ENCODE data around the gene CNBP. TPM values are rescaled to one million over a fixed set of nuclear protein-coding genes. Genes with fewer than 3 reads are reported as not detected.

CNBP gene
- total and polyA plus RNA-seq, 2 of the 4 experiments (the other 2 are of a cell fraction): 217 to 223 TPM

- peak overlapping the region; percentile 31; the same call in 1 of the 2 replicates for H3K23ac ChIP-seq (ENCODE audit: low read depth, low read length)
- H2AK9ac ChIP-seq (replicated peaks; ENCODE audit: low read depth, low read length, poor library complexity): no peak overlapping the region
- H3K14ac ChIP-seq (replicated peaks; ENCODE audit: low read depth, low read length): no peak overlapping the region
- no peaks in the 10 kb centered on the region for H3K27me3 ChIP-seq (ENCODE audit: control insufficient read depth, insufficient read depth, low read length)
- H3K9me1 ChIP-seq (ENCODE audit: insufficient read depth, low read length): no peaks in the 10 kb centered on the region
- ATAC-seq (ENCODE audit: low read depth) (no peak), DNase-seq (no peak)
- H3K4me1 ChIP-seq (ENCODE audit: control insufficient read depth, insufficient read depth, low read length): peaks cover 5% of the 10 kb centered on the region
- H4K8ac ChIP-seq (ENCODE audit: low read depth in 2 of 2, low read length in 2 of 2): no peak overlapping the region
- peaks cover 8% of the 10 kb centered on the region for H3K36me3 ChIP-seq (ENCODE audit: control insufficient read depth, insufficient read depth, low read length)
- no peak overlapping the region for H4K91ac ChIP-seq (ENCODE audit: insufficient read depth, low read depth, low read length)
- in situ Hi-C loops (cut with MboI; ENCODE audit: low sequenced_read_pairs) (no loop called here), dilution Hi-C loops (cut with HindIII; ENCODE audit: low sequenced_read_pairs, unreplicated experiment) (no loop called here), intact Hi-C loops (cut with micrococcal nuclease) (loop anchor here (1.0 to 5.0 kb wide), 2 partner anchors 45 to 63 kb away; no protein-coding TSS in a partner anchor)
- peaks cover 8 to 19% of the 10 kb centered on the region in 2 experiments for H3K79me1 ChIP-seq (ENCODE audit: low read depth in 1 of 2, low read length in 2 of 2)
- no peak overlapping the region for H2BK5ac ChIP-seq (ENCODE audit: low read depth, low read length, poor library complexity, severe bottlenecking)
- no peak overlapping the region for H2BK120ac ChIP-seq (ENCODE audit: low read depth, low read length)
- H2BK15ac ChIP-seq (ENCODE audit: low read depth, low read length): no peak overlapping the region
- H4K20me1 ChIP-seq (ENCODE audit: insufficient read depth, low read length): peaks cover 59% of the 10 kb centered on the region
- no TSS peak for BruUV-seq (replicated peaks)
- ChIA-PET POLR2A (ENCODE audit: unreplicated experiment) (no interaction called here), CTCF (interaction anchor here (1.5 kb wide), 1 partner anchor 64 kb away, joined by 6 read pairs; no protein-coding TSS in a partner anchor)
- H2BK20ac ChIP-seq (ENCODE audit: low read depth, low read length): no peak overlapping the region
- H3K4ac ChIP-seq (ENCODE audit: low read depth, low read length): no peak overlapping the region
- peak overlapping the region; percentile 8; the same call in 1 of the 2 replicates for H3K4me3 ChIP-seq (ENCODE audit: insufficient read depth, low read depth, low read length)
- H2AFZ ChIP-seq (replicated peaks; ENCODE audit: low read length, poor library complexity): no peak overlapping the region
- no peak overlapping the region for H3K56ac ChIP-seq (ENCODE audit: extremely low read depth, insufficient read depth, low read length)
- peak overlapping the region; percentile 100 for H3K4me2 ChIP-seq (ENCODE audit: low read depth, low read length)
- TF ChIP-seq SMC3 (IDR thresholded peaks at IDR 0.05; ENCODE audit: low read depth, low read length) (no peak), RAD21 (IDR thresholded peaks at IDR 0.05; ENCODE audit: low read length) (no peak), MXI1 (IDR thresholded peaks at IDR 0.05; ENCODE audit: borderline replicate concordance, low read depth, low read length) (no peak), MAFK (IDR thresholded peaks at IDR 0.05; ENCODE audit: low read depth, low read length) (no peak), CHD1 (IDR thresholded peaks at IDR 0.05; ENCODE audit: low read depth, low read length) (no peak), FOS (IDR thresholded peaks at IDR 0.05; ENCODE audit: low read depth, low read length) (no peak), POLR2A (IDR thresholded peaks at IDR 0.05; ENCODE audit: low read depth, low read length) (no peak)
- TF ChIP-seq, protein P1, sequence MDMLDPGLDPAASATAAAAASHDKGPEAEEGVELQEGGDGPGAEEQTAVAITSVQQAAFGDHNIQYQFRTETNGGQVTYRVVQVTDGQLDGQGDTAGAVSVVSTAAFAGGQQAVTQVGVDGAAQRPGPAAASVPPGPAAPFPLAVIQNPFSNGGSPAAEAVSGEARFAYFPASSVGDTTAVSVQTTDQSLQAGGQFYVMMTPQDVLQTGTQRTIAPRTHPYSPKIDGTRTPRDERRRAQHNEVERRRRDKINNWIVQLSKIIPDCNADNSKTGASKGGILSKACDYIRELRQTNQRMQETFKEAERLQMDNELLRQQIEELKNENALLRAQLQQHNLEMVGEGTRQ (IDR thresholded peaks at IDR 0.05; ENCODE audit: low read depth, low read length): no peak
- H4K5ac ChIP-seq (ENCODE audit: low read depth, low read length): no peak overlapping the region
- peak overlapping the region; percentile 88; the same call in 1 of the 2 replicates for H3K9ac ChIP-seq (ENCODE audit: low read depth, low read length)
- no peak overlapping the region for H3K27ac ChIP-seq (ENCODE audit: insufficient read depth, low read length)
- no peak overlapping the region for H3K18ac ChIP-seq (ENCODE audit: low read depth, low read length)
- no CpG with 5 or more reads among the region's 3 CpGs for WGBS, 2 experiments (ENCODE audit: extremely low coverage in 2 of 2, insufficient read length in 1 of 2)
- H3K9me3 ChIP-seq (ENCODE audit: control insufficient read depth, insufficient read depth, low read length): no peaks in the 10 kb centered on the region
- H2AK5ac ChIP-seq (ENCODE audit: low read depth, low read length): no peak overlapping the region
These were observed 1.9 kb downstream of the CNBP start for GRCh38 chr3:129181819-129182218.
